Activated CD8-positive, alpha-beta memory T cell treated with anti-CD3 and anti-CD28 coated beads for 4 hours (primary cell): Measurements from ENCODE around the gene SLCO2B1.
A peak's percentile ranks its signal among the peaks of the same experiment; 100 is the strongest.
"Not testable (repeated sequence)": the region's sequence is repeated elsewhere in the genome, so short reads cannot be mapped to it uniquely, and the experiment has no call there.

Experiments
- DNase-seq, 2 donors: peaks; one replicate each; pipeline ENCODE4 v3.0.0-alpha.2; 2020; ENCODE audit warnings: low read depth in 2 of 2

The SLCO2B1 gene, protein sequence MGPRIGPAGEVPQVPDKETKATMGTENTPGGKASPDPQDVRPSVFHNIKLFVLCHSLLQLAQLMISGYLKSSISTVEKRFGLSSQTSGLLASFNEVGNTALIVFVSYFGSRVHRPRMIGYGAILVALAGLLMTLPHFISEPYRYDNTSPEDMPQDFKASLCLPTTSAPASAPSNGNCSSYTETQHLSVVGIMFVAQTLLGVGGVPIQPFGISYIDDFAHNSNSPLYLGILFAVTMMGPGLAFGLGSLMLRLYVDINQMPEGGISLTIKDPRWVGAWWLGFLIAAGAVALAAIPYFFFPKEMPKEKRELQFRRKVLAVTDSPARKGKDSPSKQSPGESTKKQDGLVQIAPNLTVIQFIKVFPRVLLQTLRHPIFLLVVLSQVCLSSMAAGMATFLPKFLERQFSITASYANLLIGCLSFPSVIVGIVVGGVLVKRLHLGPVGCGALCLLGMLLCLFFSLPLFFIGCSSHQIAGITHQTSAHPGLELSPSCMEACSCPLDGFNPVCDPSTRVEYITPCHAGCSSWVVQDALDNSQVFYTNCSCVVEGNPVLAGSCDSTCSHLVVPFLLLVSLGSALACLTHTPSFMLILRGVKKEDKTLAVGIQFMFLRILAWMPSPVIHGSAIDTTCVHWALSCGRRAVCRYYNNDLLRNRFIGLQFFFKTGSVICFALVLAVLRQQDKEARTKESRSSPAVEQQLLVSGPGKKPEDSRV

DNA sequence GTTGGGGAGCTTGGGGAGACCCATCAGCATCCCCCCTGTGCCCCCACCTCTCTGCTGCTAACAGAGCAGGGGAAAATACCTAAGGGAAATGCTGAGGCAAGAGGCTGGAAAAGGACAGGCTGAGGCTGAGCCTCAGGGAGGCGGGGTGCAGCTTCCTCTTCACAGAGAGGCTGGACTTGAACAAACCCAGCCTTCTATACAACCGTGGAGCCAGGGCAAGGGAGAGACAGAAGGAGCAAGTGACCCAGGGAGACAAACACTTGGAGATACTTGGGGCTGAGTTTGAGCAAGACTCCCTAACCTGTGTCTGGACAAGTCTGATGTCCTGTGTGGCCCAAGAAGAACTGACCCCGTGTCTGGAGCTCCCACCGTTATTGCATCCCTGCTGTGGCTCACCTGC lies at the start of gene SLCO2B1:
TSS of gene SLCO2B1 (plus strand) at position 229 of the 400 bp plus-strand sequence. CDS start 275 bp downstream, outside the sequence.
- no peak for DNase-seq

DNA sequence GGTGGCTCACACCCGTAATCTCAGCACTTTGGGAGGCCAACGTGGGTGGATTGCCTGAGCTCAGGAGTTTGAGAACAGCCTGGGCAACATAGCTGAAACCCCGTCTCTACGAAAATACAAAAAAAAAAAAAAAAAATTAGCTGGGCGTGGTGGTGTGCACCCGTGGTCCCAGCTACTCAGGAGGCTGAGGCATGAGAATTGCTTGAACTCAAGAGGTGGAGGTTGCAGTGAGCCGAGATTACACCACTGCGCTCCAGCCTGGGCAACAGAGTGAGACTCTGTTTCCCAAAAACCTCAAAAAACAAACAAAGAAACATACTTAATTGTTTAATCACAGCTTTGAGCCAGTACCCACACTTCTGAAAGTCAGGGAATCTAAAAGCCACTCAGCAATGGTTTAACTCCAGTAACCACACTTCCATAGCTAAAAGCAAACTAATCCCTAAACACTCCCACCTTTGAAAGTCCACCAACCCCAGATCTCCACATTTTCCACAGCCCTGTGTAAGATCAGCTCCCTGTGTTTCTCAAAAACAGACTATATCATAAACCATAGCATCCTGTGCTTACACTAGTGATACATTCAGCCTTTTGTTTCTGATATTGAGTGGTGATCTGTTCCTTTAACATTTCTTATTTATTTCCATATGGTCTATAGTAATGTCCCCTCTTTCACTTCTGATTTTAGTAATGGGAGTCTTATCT lies 49.3 kb upstream of the SLCO2B1 start:
- no peak for DNase-seq

DNA sequence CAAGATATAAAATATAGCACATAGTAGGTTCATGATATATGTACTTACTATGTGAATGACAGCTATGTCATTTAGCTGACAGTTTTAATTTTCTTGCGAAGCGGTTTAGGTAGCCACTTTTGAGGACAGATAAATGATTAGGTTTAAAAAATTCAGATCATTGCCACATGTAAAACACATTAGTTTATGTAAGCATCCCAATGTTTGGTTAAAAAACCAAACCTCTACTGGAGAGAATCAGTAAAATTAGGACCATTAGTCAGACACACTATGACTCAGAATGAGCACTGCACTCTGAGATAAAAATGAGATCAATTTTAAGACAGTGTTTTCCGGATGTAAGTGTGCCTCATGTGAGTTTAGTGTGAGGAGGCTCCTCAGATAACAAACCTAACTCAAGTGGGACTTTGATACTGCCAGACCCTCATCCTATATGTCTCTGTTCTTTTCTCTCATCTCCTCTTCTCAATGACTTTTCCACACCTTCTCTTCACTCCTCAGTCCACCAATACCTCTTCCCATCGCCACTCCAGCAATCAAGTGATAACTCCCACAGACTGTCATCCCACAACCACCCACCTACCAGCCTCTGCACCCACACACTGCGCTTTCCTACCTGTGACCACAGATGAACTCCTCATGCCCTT lies 47.4 kb upstream of the SLCO2B1 start:
- no peak for DNase-seq

DNA sequence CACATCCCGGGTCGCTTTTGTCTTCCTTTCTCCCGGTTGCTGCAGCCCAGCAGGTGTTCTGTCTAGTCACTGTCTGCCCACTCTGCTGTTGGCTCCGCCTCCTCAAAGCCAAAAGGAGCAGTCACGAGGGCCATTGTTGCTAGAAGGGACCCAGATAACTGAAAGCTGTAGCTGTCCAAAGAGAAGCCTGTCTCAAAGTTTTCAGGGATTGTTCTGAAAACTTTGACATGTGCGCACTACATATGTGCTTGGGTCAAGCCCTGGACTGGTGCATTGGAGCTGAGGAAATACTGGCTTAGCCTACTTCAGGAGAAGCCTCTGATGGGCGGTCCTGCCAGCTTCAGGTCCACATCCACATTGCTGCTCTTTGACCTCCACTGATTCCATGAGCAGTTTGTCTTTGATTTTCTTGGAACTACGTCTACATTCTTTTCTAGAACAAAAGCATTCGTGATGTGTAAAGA lies 45.4 kb upstream of the SLCO2B1 start:
- no peak for DNase-seq

DNA sequence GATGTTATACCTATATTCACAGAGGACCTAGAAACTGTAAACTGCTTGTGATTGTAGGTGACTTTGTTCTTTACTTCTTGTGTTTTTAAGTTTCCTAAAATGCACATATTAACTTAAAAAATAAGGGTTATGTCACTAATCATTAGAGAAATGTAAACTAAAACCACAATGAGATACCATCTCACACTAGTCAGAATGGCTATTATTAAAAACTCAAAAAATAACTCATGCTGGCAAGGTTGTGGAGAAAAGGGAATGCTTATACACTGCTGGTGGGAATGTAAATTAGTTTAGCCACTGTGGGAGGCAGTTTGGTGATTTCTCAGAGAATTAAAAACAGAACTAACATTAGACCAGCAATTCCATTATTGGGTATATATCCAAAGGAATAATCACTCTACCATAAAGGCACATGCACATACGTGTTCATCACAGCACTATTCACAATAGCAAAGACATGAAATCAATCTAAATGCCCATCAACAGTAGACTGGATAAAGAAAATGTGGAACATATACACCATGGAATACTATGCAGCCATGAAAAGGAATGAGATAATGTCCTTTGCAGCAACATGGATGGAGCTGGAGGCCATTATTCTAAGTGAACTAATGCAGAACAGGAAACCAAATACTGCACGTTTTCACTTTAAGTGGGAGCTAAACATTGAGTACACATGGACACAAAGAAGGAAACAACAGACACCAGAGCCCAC lies 44.8 kb upstream of the SLCO2B1 start:
- DNase-seq = not testable (repeated sequence)

DNA sequence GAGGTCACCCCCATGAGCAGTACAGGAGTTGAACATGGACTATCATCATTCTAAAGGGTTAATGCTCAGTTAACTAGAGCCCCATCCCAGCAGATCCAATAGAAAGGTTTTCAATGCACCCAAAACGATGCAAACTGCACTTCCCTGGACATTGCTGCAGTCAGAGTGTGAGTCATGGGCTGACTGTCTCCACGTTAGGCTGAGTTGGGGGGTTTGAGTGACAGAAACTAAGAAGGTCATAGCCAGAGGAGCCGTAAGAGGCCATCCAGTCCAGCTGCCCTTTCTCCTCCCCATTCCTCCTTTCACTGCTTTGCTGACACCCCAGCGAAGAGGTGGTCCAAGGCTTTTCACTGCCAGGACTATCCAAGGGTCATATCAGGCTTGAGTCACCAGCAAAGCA lies 43.7 kb upstream of the SLCO2B1 start:
- no peak for DNase-seq

DNA sequence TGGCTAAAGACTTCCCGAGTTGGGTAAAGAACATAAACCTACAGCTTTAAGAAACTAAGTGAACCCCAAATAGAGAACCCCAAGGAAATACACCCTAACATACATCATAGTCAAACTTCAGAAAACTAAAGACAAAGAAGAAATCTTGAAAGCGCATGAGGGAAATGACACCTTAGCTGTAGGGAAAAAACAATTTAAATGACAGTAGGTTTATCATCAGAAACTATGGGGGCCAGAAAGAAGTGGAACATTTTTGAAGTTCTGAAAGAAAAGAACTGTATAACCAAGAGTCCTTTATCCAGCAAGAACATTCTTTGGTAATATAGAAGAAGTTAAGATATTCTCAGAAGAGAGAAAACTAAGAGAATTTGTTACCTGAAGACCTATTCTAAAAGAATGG lies 38.7 kb upstream of the SLCO2B1 start:
- DNase-seq = no peak

DNA sequence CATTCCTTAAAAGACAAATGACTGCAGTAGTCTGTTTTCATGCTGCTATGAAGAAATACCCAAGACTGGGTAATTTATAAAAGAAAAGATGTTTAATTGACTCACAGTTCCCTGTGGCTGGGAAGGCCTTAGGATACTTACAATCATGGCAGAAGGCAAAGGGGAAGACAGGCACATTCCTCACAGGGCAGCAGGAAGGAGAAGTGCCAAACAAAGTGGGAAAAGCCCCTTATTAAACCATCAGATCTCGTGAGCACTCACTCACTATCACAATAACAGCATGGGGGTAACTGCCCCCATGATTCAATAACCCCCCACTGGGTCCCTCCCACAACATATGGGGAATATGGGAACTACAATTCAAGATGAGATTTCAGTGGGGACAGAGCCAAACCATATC lies 37.9 kb upstream of the SLCO2B1 start:
- DNase-seq = no peak

DNA sequence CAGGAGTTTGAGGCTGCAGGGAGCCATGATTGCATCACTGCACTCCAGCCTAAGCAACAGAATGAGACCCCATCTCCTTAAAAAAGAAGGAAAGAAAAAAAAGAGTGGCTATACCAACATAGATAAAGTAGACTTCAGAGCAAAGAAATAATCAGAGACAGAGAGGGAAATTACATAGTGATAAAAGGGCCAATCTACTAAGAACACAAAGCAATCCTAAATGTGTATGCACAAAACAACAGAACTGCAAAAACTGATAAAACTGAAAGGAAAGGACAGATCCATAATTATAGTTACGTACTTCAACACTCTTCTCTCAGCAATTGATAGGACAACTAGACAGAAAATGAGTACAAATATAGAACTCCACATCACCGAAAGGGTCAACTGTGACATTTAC lies 36.4 kb upstream of the SLCO2B1 start:
- no peak for DNase-seq

DNA sequence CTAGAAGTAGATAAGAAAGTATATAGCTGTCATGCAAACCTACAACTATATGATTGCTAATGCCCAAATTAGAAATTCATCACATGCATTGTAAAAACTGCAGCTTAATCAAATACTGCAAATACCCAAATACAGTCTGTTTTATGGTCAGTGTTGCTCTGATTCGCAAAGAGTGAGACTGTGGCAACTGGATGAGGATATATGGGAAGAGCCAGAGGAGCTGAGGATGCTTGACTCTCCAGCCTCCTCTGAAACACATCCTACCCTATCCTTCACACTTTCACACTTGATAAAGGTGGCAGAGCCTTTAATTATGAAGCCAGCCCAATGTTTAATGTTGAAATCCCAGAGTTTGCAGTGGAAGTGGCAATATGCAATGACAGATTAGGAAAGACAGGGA lies 32.3 kb upstream of the SLCO2B1 start:
- DNase-seq = no peak

DNA sequence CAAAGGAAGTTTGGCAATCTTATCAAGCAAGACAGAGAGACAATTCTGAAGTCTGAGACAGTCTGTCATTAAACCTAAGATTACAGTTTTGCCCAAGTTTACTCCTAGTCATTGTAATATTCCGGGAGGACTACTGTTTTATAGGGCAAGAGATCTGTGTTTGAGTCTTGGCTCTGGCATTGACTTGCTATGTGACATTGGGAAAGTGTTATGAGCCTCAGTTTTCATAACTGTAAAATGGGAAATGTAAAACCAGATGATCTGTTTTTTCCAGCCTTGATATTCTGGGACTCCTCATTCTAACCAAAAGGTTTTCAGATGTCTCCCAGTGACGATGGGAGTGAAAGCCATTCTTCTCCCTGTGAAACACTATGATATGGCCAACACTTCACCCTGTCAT lies 24.3 kb upstream of the SLCO2B1 start:
- DNase-seq = no peak

DNA sequence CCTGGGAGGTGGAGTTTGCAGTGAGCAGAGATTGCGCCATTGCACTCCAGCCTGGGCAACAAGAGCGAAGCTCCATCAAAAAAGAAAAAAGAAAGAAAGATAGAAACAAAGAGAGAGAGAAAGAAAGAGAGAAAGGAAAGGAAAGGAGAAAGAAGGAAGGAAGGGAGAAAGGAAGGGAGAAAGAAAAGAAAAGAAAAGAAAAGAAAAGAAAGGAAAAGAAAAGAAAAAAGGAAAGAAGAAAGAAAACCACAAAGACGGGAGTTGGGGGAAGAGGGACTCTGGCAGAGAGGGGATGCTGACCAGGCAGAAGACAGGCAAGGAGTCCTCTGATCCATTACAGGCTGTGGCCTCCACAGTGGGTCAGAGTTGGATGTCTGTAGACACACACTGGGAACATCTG lies 18.8 kb upstream of the SLCO2B1 start:
- DNase-seq = no peak

DNA sequence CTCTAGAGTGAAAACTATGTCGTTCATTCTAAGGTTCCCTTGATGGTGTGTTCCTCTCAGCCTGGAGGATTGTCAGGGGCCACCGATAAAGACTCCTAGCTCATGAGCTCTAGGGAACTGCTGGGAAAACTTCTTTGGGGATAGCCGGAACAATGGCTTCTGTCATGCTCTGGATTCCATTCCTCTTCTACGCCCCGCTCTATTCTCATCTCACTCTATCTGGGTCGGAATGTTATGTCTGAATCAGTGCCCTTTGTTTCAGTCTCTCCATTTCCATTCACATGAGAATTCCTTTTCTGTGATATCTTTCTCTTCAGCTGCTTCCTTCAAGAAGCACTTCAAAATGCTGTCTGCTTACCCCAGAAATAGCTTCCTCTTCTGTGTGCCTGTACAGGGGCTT lies 16.9 kb upstream of the SLCO2B1 start:
- DNase-seq = no peak

DNA sequence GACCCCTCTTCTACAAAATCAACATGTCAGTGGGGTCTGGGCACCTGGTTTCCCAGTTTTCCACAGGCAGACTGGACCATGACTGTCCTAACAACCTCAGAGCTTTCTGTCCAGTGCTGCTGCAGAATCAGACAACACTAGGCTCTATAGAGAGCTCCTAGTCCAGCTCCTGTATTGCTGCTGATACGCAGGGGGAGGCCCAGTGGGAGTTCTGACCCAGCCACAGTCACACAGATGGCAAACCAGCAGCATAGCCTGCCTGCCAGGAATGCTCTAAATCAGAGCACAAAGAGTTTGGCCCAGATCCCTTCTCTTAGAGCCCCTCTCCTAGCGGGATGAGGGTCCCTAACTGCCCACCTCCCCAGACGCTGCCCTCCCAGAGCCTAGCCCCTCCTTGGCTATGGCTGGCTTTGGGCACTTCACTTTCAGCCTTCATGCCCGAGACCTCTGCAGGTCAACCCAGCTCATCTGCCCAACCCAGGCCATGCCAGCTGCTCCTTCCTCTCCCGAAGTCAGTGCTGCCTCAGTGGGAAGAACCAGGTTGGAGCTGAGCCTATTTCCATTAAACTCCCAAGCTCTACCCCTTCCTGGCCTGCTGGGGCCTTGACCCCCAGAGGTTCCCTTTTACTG lies 15.8 kb upstream of the SLCO2B1 start:
- DNase-seq = no peak

DNA sequence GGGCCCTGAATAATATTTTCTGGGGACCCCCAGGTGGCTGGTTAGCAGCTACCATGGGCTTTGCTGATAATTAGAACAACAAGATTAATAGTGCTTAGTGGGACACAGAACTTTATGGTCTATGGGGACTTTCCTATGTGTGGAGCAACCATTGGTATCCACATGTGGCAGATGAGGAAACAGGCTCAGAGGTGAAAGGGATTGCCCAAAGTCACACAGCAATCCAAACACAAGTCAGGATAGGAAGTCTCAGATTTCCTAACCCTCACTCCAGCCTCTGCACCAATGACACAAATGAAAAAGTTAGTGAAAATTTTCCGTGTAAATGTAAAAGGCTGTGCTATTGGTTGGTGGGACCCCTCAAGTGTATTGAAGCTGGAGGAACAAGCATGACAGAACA lies 15.3 kb upstream of the SLCO2B1 start:
- no peak for DNase-seq

DNA sequence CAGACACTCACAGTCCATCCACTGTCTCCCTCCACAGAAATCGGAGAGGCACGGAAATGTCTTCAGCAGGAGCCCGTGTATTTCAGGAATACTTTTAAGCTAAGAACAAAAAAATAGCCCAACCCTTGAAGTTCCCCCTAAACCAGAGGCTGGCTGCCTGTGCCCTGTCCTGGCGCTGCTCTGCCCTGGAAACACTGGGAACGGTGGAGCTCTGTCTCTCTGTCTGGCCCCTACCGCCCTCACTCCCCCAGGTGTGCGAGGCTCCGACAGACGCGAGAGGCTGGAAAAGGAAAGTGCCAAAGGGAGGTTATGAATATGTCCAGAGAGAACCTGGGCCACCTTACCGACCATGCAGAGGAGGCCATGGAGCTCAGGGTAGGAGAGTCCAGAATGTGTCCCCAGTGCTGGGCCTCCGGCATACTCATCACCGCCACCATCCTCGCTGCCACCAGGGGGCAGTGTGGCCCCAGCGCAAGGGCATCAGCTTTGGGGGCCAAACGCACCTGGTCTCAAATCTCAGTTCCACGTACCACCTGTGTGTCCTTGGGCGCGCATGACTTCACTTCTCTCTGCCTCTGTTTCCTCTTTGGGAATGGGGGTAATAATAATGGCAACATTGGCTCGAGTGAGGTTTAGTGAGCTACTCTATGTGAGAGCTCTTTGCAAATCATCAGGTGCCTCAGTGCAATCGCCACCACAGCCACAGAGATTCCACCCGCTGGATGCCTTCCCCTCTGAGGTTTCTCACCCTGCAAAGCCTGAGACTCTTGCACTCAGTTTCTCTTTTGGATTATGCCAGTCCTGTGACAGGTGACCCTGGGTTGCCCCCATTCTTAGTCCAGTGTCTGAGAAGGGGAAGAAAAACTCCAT lies 10.4 kb upstream of the SLCO2B1 start:
- DNase-seq = peak; percentile 52 to 56

DNA sequence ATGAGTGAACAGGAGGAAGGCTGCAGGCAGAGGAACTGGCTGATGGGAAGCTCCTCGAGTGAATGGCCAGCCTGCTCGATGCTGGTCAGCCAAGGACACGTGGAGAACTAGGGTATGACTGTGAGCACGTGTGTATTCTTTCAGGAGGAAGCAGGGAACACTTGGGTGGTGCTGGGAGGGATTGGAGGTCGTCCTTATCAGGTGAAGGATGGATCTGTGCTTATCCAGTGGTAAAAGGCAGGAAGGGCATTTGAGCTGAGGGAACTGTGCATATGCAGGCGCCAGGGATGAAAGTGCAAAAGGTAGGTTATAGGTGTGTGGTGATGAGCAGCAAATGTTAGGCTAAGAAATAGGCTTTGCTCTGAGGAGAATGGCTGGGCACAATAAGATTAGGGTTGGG lies 9.7 kb upstream of the SLCO2B1 start:
- DNase-seq = no peak

DNA sequence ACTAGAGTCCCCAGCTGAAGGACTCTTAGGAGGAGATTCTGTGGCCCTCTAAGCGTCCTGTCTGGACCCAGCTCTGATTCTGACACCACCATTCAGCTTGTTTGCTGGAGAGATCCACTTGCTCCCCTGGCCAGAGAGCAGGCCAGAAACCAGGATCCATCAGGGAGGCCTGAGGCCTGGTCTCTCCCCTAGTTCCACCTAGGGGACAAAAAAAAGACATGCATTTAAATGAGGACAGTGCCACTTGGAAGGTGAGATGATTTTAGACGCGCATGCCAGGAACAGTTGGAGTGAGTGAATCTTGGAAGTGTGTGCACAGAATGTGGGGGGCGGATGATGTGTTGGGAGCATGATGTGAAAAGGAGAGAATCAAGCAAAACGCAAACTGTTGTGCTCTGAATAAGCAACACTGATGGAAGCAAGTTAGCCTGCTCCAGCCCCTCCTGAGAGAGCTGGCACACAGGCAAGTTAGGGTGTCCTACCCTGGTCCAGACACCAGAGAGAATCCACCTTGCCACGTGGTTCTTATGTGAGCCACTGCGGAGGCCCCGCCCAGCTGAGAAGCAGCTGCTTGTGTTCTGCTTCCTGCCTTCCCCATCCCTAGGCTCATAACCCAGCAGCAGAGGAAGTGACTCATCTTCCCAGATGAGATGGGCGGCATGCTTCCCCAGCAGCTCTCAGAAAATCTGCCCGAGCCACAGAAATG lies 8.0 kb upstream of the SLCO2B1 start:
- peak; percentile 40 to 71 for DNase-seq

DNA sequence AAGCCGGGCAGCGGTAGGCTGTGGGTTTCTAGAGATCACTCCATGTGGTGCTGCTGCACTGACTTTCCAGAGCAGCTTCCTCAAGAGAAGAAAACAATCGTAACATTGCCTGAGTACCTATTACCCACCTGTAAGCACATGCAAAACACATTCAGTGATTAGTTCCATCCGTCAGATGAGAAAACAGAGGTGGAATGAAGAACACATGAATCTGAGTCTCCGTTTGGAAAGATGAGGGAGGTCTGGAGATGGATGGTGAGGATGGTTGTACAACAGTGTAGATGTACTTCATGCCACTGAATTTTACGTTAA lies 7.5 kb upstream of the SLCO2B1 start:
- DNase-seq = no peak

DNA sequence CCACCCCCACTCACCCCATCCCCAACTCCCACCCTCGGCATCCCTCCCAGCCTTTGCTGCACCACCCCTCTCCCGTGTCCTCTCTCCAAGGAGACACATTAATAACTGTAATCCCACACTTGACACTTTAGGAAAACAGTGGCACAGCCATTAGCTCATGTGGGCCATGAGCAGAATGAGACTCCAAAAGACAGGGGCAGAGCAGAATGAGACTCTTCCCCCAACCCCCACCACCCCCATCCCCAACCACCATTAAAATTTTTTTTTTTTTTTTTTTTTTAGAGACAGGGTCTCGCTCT lies 6.2 kb upstream of the SLCO2B1 start:
- DNase-seq = no peak
